Suprapubic skin (tissue), 4 donors: ENCODE results near the gene CASP2. TPM values are rescaled to one million over a fixed set of nuclear protein-coding genes. Genes with fewer than 3 reads are reported as not detected.

Experiments
- DNase-seq, 2 donors: peaks; one replicate each; pipeline ENCODE4 v3.0.0-alpha.2; 2019; ENCODE audit warnings: low spot score in 2 of 2
- H3K27ac ChIP-seq: fragments of 200-600 bp; sonication (generic); one replicate; pipeline ENCODE4 v1.5.1; 2019
- H3K27me3 ChIP-seq: fragments of 200-600 bp; sonication (generic); one replicate; pipeline ENCODE4 v1.5.1; 2019
- H3K36me3 ChIP-seq: fragments of 200-600 bp; sonication (generic); one replicate; pipeline ENCODE4 v1.5.1; 2019
- H3K4me1 ChIP-seq: fragments of 200-600 bp; sonication (generic); one replicate; pipeline ENCODE4 v1.5.1; 2019
- H3K4me3 ChIP-seq: fragments of 200-600 bp; sonication (generic); one replicate; pipeline ENCODE4 v1.5.1; 2019; ENCODE audit warnings: mild to moderate bottlenecking
- H3K9me3 ChIP-seq: fragments of 200-600 bp; sonication (generic); one replicate; pipeline ENCODE4 v1.5.1; 2019
- EP300 ChIP-seq: sonication (generic); formaldehyde crosslinking; IDR thresholded peaks from one replicate; pipeline ENCODE4 v1.6.1; 2017; ENCODE audit warnings: antibody characterized with exemption
- POLR2A ChIP-seq, 2 donors: fragments of 450-650 bp; IDR thresholded peaks; one replicate each; pipeline ENCODE4 v1.6.1; 2017; ENCODE audit warnings: antibody characterized with exemption in 2 of 2, mild to moderate bottlenecking in 2 of 2, moderate library complexity in 2 of 2
- POLR2AphosphoS5 ChIP-seq, 3 donors: sonication (generic); formaldehyde crosslinking; IDR thresholded peaks; one replicate each; pipeline ENCODE4 v1.6.1; 2017; ENCODE audit warnings: antibody characterized with exemption in 3 of 3
- WGBS: methylation state at CpG from one replicate; pipeline ENCODE4 v1.1.5; 2018; 5-methylcytosine and 5-hydroxymethylcytosine counted together
- total RNA-seq, 4 donors: library from RNA; depleted of rRNA; stranded (reverse); fragments of >200 nt; gene quantifications; one replicate each; pipeline ENCODE4 v1.1.0, GENCODE V29; 2016
- TF ChIP-seq, protein P1 (sequence below), 2 donors: fragments of 200-600 bp in 1 of 2; fragments of 450-650 bp in 1 of 2; sonication (generic) in 1 of 2; IDR thresholded peaks; one replicate each; pipeline ENCODE4 v1.5.1; 2016 to 2019; ENCODE audit warnings: antibody characterized with exemption in 2 of 2, mild to moderate bottlenecking in 1 of 2, moderate library complexity in 1 of 2

The CASP2 gene
- total RNA-seq, 4 donors from 2014 or later: 13.7 to 36.5 (median 25.3) TPM

DNA sequence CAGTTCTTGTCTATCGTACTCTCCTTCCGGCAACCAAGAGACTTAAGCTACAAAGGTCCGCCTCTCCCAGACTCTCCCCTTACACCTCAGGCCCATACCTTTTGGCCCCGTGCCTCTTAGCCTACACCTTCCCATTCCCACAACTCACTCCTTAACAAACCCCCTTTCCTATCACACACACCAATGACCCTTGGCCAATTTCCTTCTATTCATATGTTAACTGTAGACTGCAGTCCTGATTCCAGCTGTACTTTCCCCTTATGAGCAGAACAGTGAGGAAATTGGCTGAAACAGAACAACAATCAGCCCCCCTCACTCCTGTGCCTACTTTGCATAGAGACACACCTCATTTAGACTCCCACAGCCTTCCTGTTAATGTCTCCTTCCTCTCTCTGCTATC, 4.8 kb upstream of the CASP2 start:
- TF ChIP-seq POLR2A (IDR thresholded peaks at IDR 0.05) (no peak), EP300 (no peak)
- DNase-seq: no peak
- peaks cover 31% of the 10 kb centered on the region for H3K4me1 ChIP-seq
- no peaks in the 10 kb centered on the region for H3K36me3 ChIP-seq
- WGBS: 75% methylated on average over 4 of the region's 4 CpGs
- H3K27ac ChIP-seq: no peak overlapping the region
- no peaks in the 10 kb centered on the region for H3K9me3 ChIP-seq
- H3K27me3 ChIP-seq: no peaks in the 10 kb centered on the region
- no peak overlapping the region for H3K4me3 ChIP-seq

GRCh38 chr7:143284591-143285469, 3.3 kb upstream of the CASP2 start, which contains the start of gene TMEM139:
Gene TMEM139, plus strand, starts transcription at chr7:143284958. Its CDS starts 1,000 bp downstream, at chr7:143285958.
- H3K4me1 ChIP-seq: peaks cover 31% of the 10 kb centered on the region
- no peak for TF ChIP-seq POLR2A (IDR thresholded peaks at IDR 0.05)
- TF ChIP-seq, protein P1, sequence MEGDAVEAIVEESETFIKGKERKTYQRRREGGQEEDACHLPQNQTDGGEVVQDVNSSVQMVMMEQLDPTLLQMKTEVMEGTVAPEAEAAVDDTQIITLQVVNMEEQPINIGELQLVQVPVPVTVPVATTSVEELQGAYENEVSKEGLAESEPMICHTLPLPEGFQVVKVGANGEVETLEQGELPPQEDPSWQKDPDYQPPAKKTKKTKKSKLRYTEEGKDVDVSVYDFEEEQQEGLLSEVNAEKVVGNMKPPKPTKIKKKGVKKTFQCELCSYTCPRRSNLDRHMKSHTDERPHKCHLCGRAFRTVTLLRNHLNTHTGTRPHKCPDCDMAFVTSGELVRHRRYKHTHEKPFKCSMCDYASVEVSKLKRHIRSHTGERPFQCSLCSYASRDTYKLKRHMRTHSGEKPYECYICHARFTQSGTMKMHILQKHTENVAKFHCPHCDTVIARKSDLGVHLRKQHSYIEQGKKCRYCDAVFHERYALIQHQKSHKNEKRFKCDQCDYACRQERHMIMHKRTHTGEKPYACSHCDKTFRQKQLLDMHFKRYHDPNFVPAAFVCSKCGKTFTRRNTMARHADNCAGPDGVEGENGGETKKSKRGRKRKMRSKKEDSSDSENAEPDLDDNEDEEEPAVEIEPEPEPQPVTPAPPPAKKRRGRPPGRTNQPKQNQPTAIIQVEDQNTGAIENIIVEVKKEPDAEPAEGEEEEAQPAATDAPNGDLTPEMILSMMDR (IDR thresholded peaks at IDR 0.05): no peak
- no peak for TF ChIP-seq POLR2AphosphoS5 (IDR thresholded peaks at IDR 0.05)
- peak within 1 kb of the TSS; percentile 30 for H3K27ac ChIP-seq
- DNase-seq: no peak
- H3K4me3 ChIP-seq: peak within 1 kb of the TSS; percentile 13
- no peaks in the 10 kb centered on the region for H3K27me3 ChIP-seq
- H3K36me3 ChIP-seq: no peaks in the 10 kb centered on the region
- WGBS: 48% methylated on average over 19 of the region's 19 CpGs
- no peaks in the 10 kb centered on the region for H3K9me3 ChIP-seq

DNA sequence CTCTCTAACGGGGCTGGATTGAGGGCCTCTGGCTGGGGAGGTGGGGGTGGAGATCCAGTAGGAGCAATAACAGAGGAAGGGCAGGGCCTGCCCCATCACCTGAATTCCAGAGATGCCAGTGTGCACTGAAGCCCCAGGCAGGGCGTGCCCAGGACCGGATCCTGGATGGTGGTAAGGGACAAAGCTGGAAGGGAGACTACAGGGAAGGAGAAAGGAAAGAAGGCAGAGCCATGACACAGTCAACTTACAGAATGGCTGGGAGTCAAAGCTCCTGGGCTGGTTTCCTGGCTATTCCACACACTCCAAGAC, 2.7 kb upstream of the CASP2 start:
- H3K36me3 ChIP-seq: no peaks in the 10 kb centered on the region
- peak overlapping the region; percentile 13 for H3K4me3 ChIP-seq
- H3K27me3 ChIP-seq: no peaks in the 10 kb centered on the region
- TF ChIP-seq POLR2AphosphoS5 (IDR thresholded peaks at IDR 0.05) (no peak), EP300 (no peak), POLR2A (IDR thresholded peaks at IDR 0.05) (no peak)
- TF ChIP-seq, protein P1 (IDR thresholded peaks at IDR 0.05): no peak
- DNase-seq: no peak
- WGBS: 46% methylated on average over 3 of the region's 3 CpGs
- no peak overlapping the region for H3K27ac ChIP-seq
- H3K4me1 ChIP-seq: peaks cover 33% of the 10 kb centered on the region
- no peaks in the 10 kb centered on the region for H3K9me3 ChIP-seq

DNA sequence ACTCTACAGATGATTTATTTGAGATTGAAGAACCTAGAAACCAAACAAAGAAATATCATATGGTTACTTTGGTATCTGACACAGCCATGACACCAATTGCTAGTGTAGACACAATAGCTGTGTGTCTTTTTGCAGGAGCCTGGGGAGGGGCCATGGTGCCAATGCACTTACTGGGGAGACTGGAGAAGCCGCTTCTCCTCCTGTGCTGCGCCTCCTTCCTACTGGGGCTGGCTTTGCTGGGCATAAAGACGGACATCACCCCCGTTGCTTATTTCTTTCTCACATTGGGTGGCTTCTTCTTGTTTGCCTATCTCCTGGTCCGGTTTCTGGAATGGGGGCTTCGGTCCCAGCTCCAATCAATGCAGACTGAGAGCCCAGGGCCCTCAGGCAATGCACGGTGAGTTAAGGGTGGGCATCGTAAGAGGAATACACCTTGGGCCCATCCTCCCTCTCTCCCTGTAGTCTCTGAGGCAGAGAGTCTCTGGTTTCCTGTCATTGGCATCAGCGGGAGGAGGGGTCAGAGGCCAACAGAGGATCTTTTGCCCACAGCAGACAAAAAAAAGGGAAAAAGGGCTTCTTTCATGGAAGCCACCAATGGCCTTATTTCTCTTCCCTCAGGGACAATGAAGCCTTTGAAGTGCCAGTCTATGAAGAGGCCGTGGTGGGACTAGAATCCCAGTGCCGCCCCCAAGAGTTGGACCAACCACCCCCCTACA, 2.2 kb upstream of the CASP2 start:
- Histone ChIP-seq H3K27me3 (no peaks in the 10 kb centered on the region), H3K27ac (no peak overlapping the region)
- WGBS: 87% methylated on average over 11 of the region's 11 CpGs

GRCh38 chr7:143286522-143286890, 1.6 kb upstream of the CASP2 start:
- H3K36me3 ChIP-seq: peaks cover 3% of the 10 kb centered on the region
- 90% methylated on average over 6 of the region's 6 CpGs for WGBS
- H3K27ac ChIP-seq: no peak overlapping the region

More for the DNA sequence above, 2.2 kb upstream of the CASP2 start:
- Histone ChIP-seq H3K9me3 (no peaks in the 10 kb centered on the region), H3K4me3 (no peak overlapping the region), H3K36me3 (no peaks in the 10 kb centered on the region), H3K4me1 (peaks cover 38% of the 10 kb centered on the region)
- DNase-seq: no peak
- TF ChIP-seq, protein P1 (IDR thresholded peaks at IDR 0.05): no peak
- TF ChIP-seq POLR2AphosphoS5 (IDR thresholded peaks at IDR 0.05): no peak
- no peak for TF ChIP-seq POLR2A (IDR thresholded peaks at IDR 0.05)
- TF ChIP-seq EP300: no peak

More at GRCh38 chr7:143286522-143286890, 1.6 kb upstream of the CASP2 start:
- no peak for DNase-seq
- Histone ChIP-seq H3K4me1 (peaks cover 43% of the 10 kb centered on the region), H3K9me3 (no peaks in the 10 kb centered on the region), H3K4me3 (no peak overlapping the region), H3K27me3 (no peaks in the 10 kb centered on the region)
- TF ChIP-seq POLR2A (IDR thresholded peaks at IDR 0.05) (no peak), EP300 (no peak), POLR2AphosphoS5 (IDR thresholded peaks at IDR 0.05) (no peak)
- TF ChIP-seq, protein P1 (IDR thresholded peaks at IDR 0.05): no peak
